Measurements from ENCODE around the gene MAPK8IP3.

MAPK8IP3 gene

GRCh38 chr16:1749152-1750117 is 43.4 kb downstream of the MAPK8IP3 start:
- H3K27ac ChIP-seq = no peak overlapping the region
- TF ChIP-seq ZFX (IDR thresholded peaks at IDR 0.05; ENCODE audit: borderline replicate concordance) = no peak
- TF ChIP-seq CTCF (IDR thresholded peaks at IDR 0.05) = no peak

GRCh38 chr16:1751946-1752345 is 46.0 kb downstream of the MAPK8IP3 start:
- H3K27ac ChIP-seq = no peak overlapping the region
- no peak for TF ChIP-seq ZFX (IDR thresholded peaks at IDR 0.05; ENCODE audit: borderline replicate concordance)
- no peak for TF ChIP-seq CTCF (IDR thresholded peaks at IDR 0.05)

GRCh38 chr16:1752853-1753252 is 46.9 kb downstream of the MAPK8IP3 start:
- H3K27ac ChIP-seq = no peak overlapping the region
- TF ChIP-seq ZFX (IDR thresholded peaks at IDR 0.05; ENCODE audit: borderline replicate concordance) (no peak), CTCF (IDR thresholded peaks at IDR 0.05) (no peak)

DNA sequence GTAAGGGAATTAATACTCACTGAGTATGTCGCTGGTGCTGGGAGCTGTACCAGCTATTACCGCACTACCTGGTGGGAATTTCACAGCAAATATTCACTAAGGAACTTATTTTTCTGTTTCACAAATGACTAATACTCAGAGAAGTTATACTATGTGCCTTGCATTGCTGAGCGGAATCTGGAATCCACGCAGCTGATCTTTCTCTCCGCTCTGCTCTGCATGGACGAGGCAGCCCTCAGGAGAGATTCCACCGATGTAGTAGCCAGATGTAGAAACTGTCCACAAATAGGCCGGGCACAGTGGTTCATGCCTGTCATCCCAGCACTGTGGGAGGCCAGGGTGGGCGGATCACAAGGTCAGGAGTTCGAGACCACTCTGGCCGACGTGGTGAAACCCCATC is 48.2 kb downstream of the MAPK8IP3 start:
- H3K27ac ChIP-seq = no peak overlapping the region
- TF ChIP-seq CTCF (IDR thresholded peaks at IDR 0.05) = no peak
- no peak for TF ChIP-seq ZFX (IDR thresholded peaks at IDR 0.05; ENCODE audit: borderline replicate concordance)

DNA sequence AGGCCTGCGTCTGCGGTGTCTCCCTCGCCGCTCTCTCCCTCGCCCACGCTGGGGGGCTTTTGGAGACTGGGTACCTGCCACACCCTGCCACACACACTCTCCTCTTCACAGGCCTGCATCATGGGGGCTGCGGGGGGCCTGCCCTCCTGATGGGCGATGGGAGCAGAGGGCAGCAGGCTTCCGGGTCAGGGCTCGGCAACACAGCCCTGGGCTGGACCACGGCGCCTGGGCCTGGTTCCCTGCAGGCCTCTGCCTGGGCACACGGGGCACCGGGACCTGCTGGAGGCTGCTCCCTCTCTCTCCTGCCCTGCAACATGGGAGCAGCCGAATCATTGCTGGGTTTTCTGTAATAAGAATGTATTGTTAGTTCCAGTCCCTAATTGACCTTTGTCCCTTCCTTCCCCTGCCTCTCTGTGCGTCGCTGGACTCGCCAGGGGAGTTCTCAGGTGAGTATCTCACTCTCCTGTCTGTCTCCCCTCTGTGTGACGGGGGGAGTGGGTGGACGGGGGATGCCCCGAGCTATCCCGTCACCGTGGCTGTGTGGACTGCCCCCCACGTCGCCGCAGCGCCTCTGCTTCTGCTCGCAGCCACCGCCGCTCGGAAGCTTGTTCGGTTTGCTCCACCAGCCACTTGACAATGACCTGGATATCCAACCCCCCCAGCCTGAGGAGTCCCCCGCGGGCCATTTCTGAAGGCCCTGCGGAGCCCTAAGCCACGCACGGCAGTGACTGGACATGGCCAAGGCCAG is 51.9 kb downstream of the MAPK8IP3 start:
- TF ChIP-seq ZFX (IDR thresholded peaks at IDR 0.05; ENCODE audit: borderline replicate concordance) = no peak

GRCh38 chr16:1758923-1759322 is 52.9 kb downstream of the MAPK8IP3 start:
- H3K27ac ChIP-seq = no peak overlapping the region
- TF ChIP-seq CTCF (IDR thresholded peaks at IDR 0.05) (no peak), ZFX (IDR thresholded peaks at IDR 0.05; ENCODE audit: borderline replicate concordance) (no peak)

More for the DNA sequence above, 51.9 kb downstream of the MAPK8IP3 start:
- H3K27ac ChIP-seq = no peak overlapping the region

- TF ChIP-seq ZFX (IDR thresholded peaks at IDR 0.05; ENCODE audit: borderline replicate concordance) (no peak), CTCF (IDR thresholded peaks at IDR 0.05) (no peak)
- H3K27ac ChIP-seq = no peak overlapping the region
Observed at GRCh38 chr16:1759511-1759910, 53.5 kb downstream of the MAPK8IP3 start.

Data from 22Rv1 (cell line).